Hepatocyte (in vitro differentiated cells): ENCODE data around the gene TCF12.

Experiments
- CTCF ChIP-seq: fragments of 200-600 bp; sonication (generic); IDR thresholded peaks from 2 replicates; pipeline ENCODE4 v1.5.1; 2016; ENCODE audit warnings: antibody characterized with exemption, mild to moderate bottlenecking; ENCODE audit not compliant: poor library complexity
- EZH2 ChIP-seq: fragments of 200-600 bp; sonication (generic); IDR thresholded peaks from 2 replicates; pipeline ENCODE4 v1.6.1; 2016; ENCODE audit warnings: antibody characterized with exemption, mild to moderate bottlenecking, borderline replicate concordance

GRCh38 chr15:57332326-57332725 is 413.9 kb downstream of the TCF12 start:
- TF ChIP-seq CTCF (no peak), EZH2 (no peak)
